Measurements from ENCODE around the gene ANKS6. TPM values are rescaled to one million over a fixed set of nuclear protein-coding genes. Genes with fewer than 3 reads are reported as not detected.
A peak's percentile ranks its signal among the peaks of the same experiment; 100 is the strongest.

Gene ANKS6
- total and polyA plus RNA-seq, 9 of the 15 experiments (the other 6 are each of a cell fraction or from before 2014, with no cell fraction given), result 9.9 to 74.5 (median 36.9) TPM

GRCh38 chr9:98773721-98774120, 22.6 kb downstream of the ANKS6 start:
- Histone ChIP-seq H4K20me1 (replicated peaks; ENCODE audit: control insufficient read depth, insufficient read depth, low read length) (no peaks in the 10 kb centered on the region), H2AFZ (ENCODE audit: low read depth, low read length) (no peak overlapping the region), H3K27ac (ENCODE audit: extremely low read depth, low read depth, low read length) (no peak overlapping the region), H3K4me1 (replicated peaks in 1 of 2; ENCODE audit: control insufficient read depth in 2 of 2, insufficient read depth in 2 of 2, low read length in 2 of 2) (peaks cover 0 to 3% of the 10 kb centered on the region in 2 experiments; a peak in 1 of 5 replicates), H3K4me3 (no peak overlapping the region), H3K79me2 (ENCODE audit: control insufficient read depth, insufficient read depth, low read length) (no peaks in the 10 kb centered on the region), H3K9me1 (ENCODE audit: control insufficient read depth, insufficient read depth, low read length) (peaks cover 2% of the 10 kb centered on the region), H3K4me2 (ENCODE audit: insufficient read depth, low read length) (no peak overlapping the region), H3K36me3 (ENCODE audit: control insufficient read depth, insufficient read depth, low read length) (peaks cover 82% of the 10 kb centered on the region), H3K9ac (ENCODE audit: insufficient read depth in 1 of 2, low read depth in 2 of 2, low read length in 2 of 2) (no peak overlapping the region), H3K9me3 (replicated peaks; ENCODE audit: control insufficient read depth, insufficient read depth, low read depth, low read length) (no peaks in the 10 kb centered on the region), H3K27me3 (ENCODE audit: control insufficient read depth in 2 of 2, insufficient read depth in 2 of 2, low read length in 2 of 2) (no peaks in the 10 kb centered on the region)
- DNase-seq (ENCODE audit: extremely low read depth in 1 of 4, low spot score in 3 of 4), result no peak
- ChIA-PET CTCF (ENCODE audit: low intra/inter-chr PET ratio) (interaction anchor here (1.1 kb wide), 1 partner anchor 237 kb away, joined by 3 read pairs; no protein-coding TSS in a partner anchor), POLR2A (interaction anchor here (0.6 kb wide), 1 partner anchor 68 kb away, joined by 3 read pairs; no protein-coding TSS in a partner anchor)
- in situ Hi-C loops (cut with MboI), result loop anchor here (10.0 kb wide), 1 partner anchor 459 kb away; no protein-coding TSS in a partner anchor
- intact Hi-C loops (cut with micrococcal nuclease), result loop anchor here (2.0 kb wide), 1 partner anchor 459 kb away; no protein-coding TSS in a partner anchor
- FAIRE-seq, result no peak
- no peak for ATAC-seq
- TF ChIP-seq EGR1 (conservative IDR thresholded peaks at IDR 0.05) (peak; percentile 22; the same call in 1 of the 2 replicates), CBX3 (IDR thresholded peaks at IDR 0.05; ENCODE audit: borderline replicate concordance in 1 of 2, low read length in 2 of 2) (no peak)
- BruUV-seq (replicated peaks), result no TSS peak
- WGBS (ENCODE audit: insufficient coverage, low coverage, missing lambda C conversion rate), result 97% methylated on average over 10 of the region's 15 CpGs

- POLR2A ChIA-PET, result interaction anchor here (0.6 to 0.7 kb wide), 3 partner anchors 46 to 176 kb away, joined by 3 to 5 read pairs (median 4); no protein-coding TSS in a partner anchor
- no peaks in the 10 kb centered on the region for H3K79me2 ChIP-seq (ENCODE audit: control insufficient read depth, insufficient read depth, low read length)
- no peak overlapping the region for H3K27ac ChIP-seq (ENCODE audit: extremely low read depth, low read depth, low read length)
- H3K4me1 ChIP-seq (replicated peaks in 1 of 2; ENCODE audit: control insufficient read depth in 2 of 2, insufficient read depth in 2 of 2, low read length in 2 of 2), result peaks cover 0 to 3% of the 10 kb centered on the region in 2 experiments; a peak in 1 of 5 replicates
- in situ Hi-C loops (cut with MboI) (loop anchor here (10.0 kb wide), 1 partner anchor 458 kb away; no protein-coding TSS in a partner anchor), intact Hi-C loops (cut with micrococcal nuclease) (no loop called here)
- H2AFZ ChIP-seq (ENCODE audit: low read depth, low read length), result no peak overlapping the region
- no peak for FAIRE-seq
- CTCF ChIA-PET (ENCODE audit: low intra/inter-chr PET ratio), result no interaction called here
- H4K20me1 ChIP-seq (replicated peaks; ENCODE audit: control insufficient read depth, insufficient read depth, low read length), result no peaks in the 10 kb centered on the region
- no TSS peak for BruUV-seq (replicated peaks)
- 91% methylated on average over 12 of the region's 13 CpGs for WGBS (ENCODE audit: insufficient coverage, low coverage, missing lambda C conversion rate)
- H3K9me1 ChIP-seq (ENCODE audit: control insufficient read depth, insufficient read depth, low read length), result peaks cover 2% of the 10 kb centered on the region
- no peak for DNase-seq (ENCODE audit: extremely low read depth in 1 of 4, low spot score in 3 of 4)
- no peak overlapping the region for H3K4me2 ChIP-seq (ENCODE audit: insufficient read depth, low read length)
- no peaks in the 10 kb centered on the region for H3K27me3 ChIP-seq (ENCODE audit: control insufficient read depth in 2 of 2, insufficient read depth in 2 of 2, low read length in 2 of 2)
- no peak for ATAC-seq
- H3K9ac ChIP-seq (ENCODE audit: insufficient read depth in 1 of 2, low read depth in 2 of 2, low read length in 2 of 2), result peak overlapping the region in 1 of 2 experiments; percentile 39; a peak in 1 of 4 replicates
- no peak overlapping the region for H3K4me3 ChIP-seq
- no peaks in the 10 kb centered on the region for H3K9me3 ChIP-seq (replicated peaks; ENCODE audit: control insufficient read depth, insufficient read depth, low read depth, low read length)
- TF ChIP-seq ZNF316 (IDR thresholded peaks at IDR 0.05) (peak; percentile 34; the same call in 1 of the 2 replicates), SMARCB1 (IDR thresholded peaks at IDR 0.05; ENCODE audit: insufficient read length, low read depth) (no peak)
- H3K36me3 ChIP-seq (ENCODE audit: control insufficient read depth, insufficient read depth, low read length), result peaks cover 82% of the 10 kb centered on the region
Observed at GRCh38 chr9:98772364-98773155, 23.8 kb downstream of the ANKS6 start.

All from K562 (cell line).